Psoas muscle (tissue), 8 donors: ENCODE data around the gene MCM3. TPM values are rescaled to one million over a fixed set of nuclear protein-coding genes. Genes with fewer than 3 reads are reported as not detected.

Experiments
- ATAC-seq, 4 donors: fragments of 200-7000 bp; cut with Tn5 transposase; one replicate each; pipeline ENCODE4 v1.9.1; 2020; ENCODE audit warnings: moderate library complexity in 3 of 4, mild to moderate bottlenecking in 2 of 4
- DNase-seq, 2 donors: peaks; one replicate each; pipeline ENCODE4 v3.0.0-alpha.2; 2020
- H3K27ac ChIP-seq: fragments of 200-600 bp; one replicate; pipeline ENCODE4 v1.8.0; 2022
- H3K27me3 ChIP-seq, 3 donors: fragments of 200-600 bp in 1 of 3; one replicate each; pipeline versions ENCODE4 v1.6.1 to v1.8.0; 2013 to 2022; ENCODE audit warnings: low read length in 2 of 3, mild to moderate bottlenecking in 2 of 3, moderate library complexity in 1 of 3; ENCODE audit not compliant: insufficient read depth in 3 of 3
- H3K36me3 ChIP-seq, 2 donors: fragments of 200-600 bp in 1 of 2; one replicate each; pipeline versions ENCODE4 v1.6.1 to v1.8.0; 2013 to 2022; ENCODE audit warnings: low read depth in 1 of 2, mild to moderate bottlenecking in 1 of 2, moderate library complexity in 1 of 2; ENCODE audit not compliant: insufficient read depth in 1 of 2
- H3K4me1 ChIP-seq: fragments of 200-600 bp; one replicate; pipeline ENCODE4 v1.8.0; 2022
- H3K4me3 ChIP-seq: fragments of 200-600 bp; one replicate; pipeline ENCODE4 v1.8.0; 2022; ENCODE audit warnings: mild to moderate bottlenecking
- H3K9me3 ChIP-seq: fragments of 200-600 bp; one replicate; pipeline ENCODE4 v1.8.0; 2022
- intact Hi-C, 2 donors: fragments of 100-400 bp; cut with DNase I; formaldehyde crosslinking; loops; one replicate each; pipeline versions ENCODE4 v1.11.0 to v1.14.2; 2022
- polyA plus RNA-seq, 3 donors: library from polyadenylated mRNA; stranded (reverse); fragments of 200-250 nt; gene quantifications; one replicate each; pipeline ENCODE4 v1.2.3, GENCODE V29; 2013
- total RNA-seq, 4 donors: library from RNA; stranded (reverse); fragmentation: NEBNext Ultra II Directional in 2 of 4; extraction: Animal tissue kit (Norgen Biotek cat#: 25700) in 2 of 4; gene quantifications; one replicate each; pipeline versions ENCODE4 v1.2.1 to v1.2.4, GENCODE V29; 2021 to 2023
- TF ChIP-seq, protein P1 (sequence below): fragments of 200-600 bp; IDR thresholded peaks from one replicate; pipeline ENCODE4 v1.8.0; 2022; ENCODE audit warnings: antibody characterized with exemption
- donor health status: healthy with polysubstance abuse.
- donor health status: DM: no; HTN: no; CAD: no; lungs with moderate emphysema.
- donor health status: Bipolar disorder and iron deficiency.
- donor health status: healthy.
- donor health status: DM: yes; HTN: yes; CAD: no.
- donor health status: DM: no; HTN: no; CAD: no.
- donor health status: DM: no; HTN: no; CAD: no.
- donor health status: DM: yes; HTN: yes; CAD: no.

The MCM3 gene
- total and polyA plus RNA-seq, 7 donors = 7.6 to 25.0 (median 11.2) TPM

DNA sequence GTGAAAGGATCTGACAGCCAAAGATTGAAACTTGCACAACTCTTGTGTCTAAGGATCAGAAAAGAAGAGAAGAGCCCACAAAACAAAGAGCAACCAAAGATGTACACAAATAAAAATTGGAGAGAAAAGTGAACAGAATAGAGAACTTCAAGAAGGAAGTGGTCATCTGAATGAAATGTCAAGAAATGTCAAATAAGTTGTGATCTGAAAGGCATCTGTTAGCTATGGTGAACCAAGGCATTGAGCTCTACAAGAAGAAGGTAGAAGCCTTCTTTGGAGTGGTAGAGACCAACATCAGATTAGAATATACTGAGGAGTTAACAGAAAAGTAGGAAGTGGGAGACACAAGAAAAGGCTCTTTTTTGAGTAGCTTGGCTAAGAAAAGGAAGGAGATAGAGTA lies 68.8 kb downstream of the MCM3 start:
- Histone ChIP-seq H3K27ac (no peak overlapping the region), H3K36me3 (no peaks in the 10 kb centered on the region), H3K4me1 (no peaks in the 10 kb centered on the region), H3K4me3 (no peak overlapping the region), H3K27me3 (peaks cover 0 to 3% (median 1%) of the 10 kb centered on the region in 3 donors), H3K9me3 (no peaks in the 10 kb centered on the region)
- DNase-seq (no peak), ATAC-seq (no peak)
- TF ChIP-seq, protein P1, sequence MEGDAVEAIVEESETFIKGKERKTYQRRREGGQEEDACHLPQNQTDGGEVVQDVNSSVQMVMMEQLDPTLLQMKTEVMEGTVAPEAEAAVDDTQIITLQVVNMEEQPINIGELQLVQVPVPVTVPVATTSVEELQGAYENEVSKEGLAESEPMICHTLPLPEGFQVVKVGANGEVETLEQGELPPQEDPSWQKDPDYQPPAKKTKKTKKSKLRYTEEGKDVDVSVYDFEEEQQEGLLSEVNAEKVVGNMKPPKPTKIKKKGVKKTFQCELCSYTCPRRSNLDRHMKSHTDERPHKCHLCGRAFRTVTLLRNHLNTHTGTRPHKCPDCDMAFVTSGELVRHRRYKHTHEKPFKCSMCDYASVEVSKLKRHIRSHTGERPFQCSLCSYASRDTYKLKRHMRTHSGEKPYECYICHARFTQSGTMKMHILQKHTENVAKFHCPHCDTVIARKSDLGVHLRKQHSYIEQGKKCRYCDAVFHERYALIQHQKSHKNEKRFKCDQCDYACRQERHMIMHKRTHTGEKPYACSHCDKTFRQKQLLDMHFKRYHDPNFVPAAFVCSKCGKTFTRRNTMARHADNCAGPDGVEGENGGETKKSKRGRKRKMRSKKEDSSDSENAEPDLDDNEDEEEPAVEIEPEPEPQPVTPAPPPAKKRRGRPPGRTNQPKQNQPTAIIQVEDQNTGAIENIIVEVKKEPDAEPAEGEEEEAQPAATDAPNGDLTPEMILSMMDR = no peak
- intact Hi-C loops = no loop called here

Other genes with a start within 250 kb of the MCM3 start
- under 1 TPM in 3 of 4 donors, not detected in 1; 0.02 to 0.11 (median 0.04) TPM for gene PKHD1, start 197.1 kb downstream of the MCM3 start, total RNA-seq
- gene PKHD1, start 197.1 kb downstream of the MCM3 start, polyA plus RNA-seq = under 1 TPM in 2 of 3 donors, not detected in 1; under 0.01 to 0.01 TPM
- not detected for gene IL17A, start 98.4 kb downstream of the MCM3 start, total RNA-seq
- gene IL17A, start 98.4 kb downstream of the MCM3 start, polyA plus RNA-seq = not detected
- gene IL17F, start 40.2 kb downstream of the MCM3 start, total RNA-seq = not detected
- gene IL17F, start 40.2 kb downstream of the MCM3 start, polyA plus RNA-seq = not detected
- 1 to 10 TPM in 2 of 4 donors, under 1 TPM in 2; 0.68 to 1.3 (median 1.00) TPM for gene PAQR8, start 77.4 kb upstream of the MCM3 start, total RNA-seq
- under 1 TPM; 0.39 to 0.55 (median 0.51) TPM for gene PAQR8, start 77.4 kb upstream of the MCM3 start, polyA plus RNA-seq
- 1 to 10 TPM; 1.5 to 2.1 (median 1.7) TPM for gene EFHC1, start 135.6 kb upstream of the MCM3 start, total RNA-seq
- gene EFHC1, start 135.6 kb upstream of the MCM3 start, polyA plus RNA-seq = 1 to 10 TPM; 2.0 to 3.9 (median 3.0) TPM